OCI-LY3 (cell line): ENCODE results near the gene PDLIM3.

ENCODE experiments used
- CTCF ChIP-seq: fragments of 200-600, 300-600 bp; sonication (generic); IDR thresholded peaks from 2 replicates; pipeline ENCODE4 v1.5.1; 2014; ENCODE audit warnings: antibody characterized with exemption, low read length, low read depth
- EZH2phosphoT487 ChIP-seq: fragments of 200-600 bp; shearing (Covaris generic); IDR thresholded peaks from 2 replicates; pipeline ENCODE4 v1.6.1; 2018; ENCODE audit warnings: antibody characterized with exemption, mixed run types, low read depth

- TF ChIP-seq CTCF (no peak), EZH2phosphoT487 (no peak)
Measured at GRCh38 chr4:185464887-185465286, 70.4 kb downstream of the PDLIM3 start.
